SU-DHL-6 (cell line): ENCODE measurements around the gene ZSCAN29.
"Not testable (repeated sequence)": the region's sequence is repeated elsewhere in the genome, so short reads cannot be mapped to it uniquely, and the experiment has no call there.

ENCODE experiments used
- H2AFZ ChIP-seq: fragments of 200-600 bp; sonication (generic); 2 replicates; pipeline ENCODE4 v1.6.1; 2014; ENCODE audit warnings: low read depth, mild to moderate bottlenecking, moderate library complexity, mixed read lengths, antibody characterized with exemption, low read length; ENCODE audit not compliant: severe bottlenecking
- H3F3A ChIP-seq: fragments of 200-600 bp; shearing (Covaris generic); 2 replicates; pipeline ENCODE4 v1.6.0; 2016; ENCODE audit warnings: antibody characterized with exemption, mild to moderate bottlenecking; ENCODE audit not compliant: insufficient read depth
- H3K27ac ChIP-seq: fragments of 200-600 bp; sonication (generic); 2 replicates; pipeline ENCODE4 v1.5.1; 2016; ENCODE audit warnings: low read depth, mild to moderate bottlenecking, low read length, moderate library complexity, mixed read lengths
- H3K27me3 ChIP-seq: fragments of 200-600 bp; sonication (generic), shearing (Covaris generic); 2 replicates; pipeline ENCODE4 v1.6.0; 2014; ENCODE audit warnings: mild to moderate bottlenecking, low read length
- H3K36me3 ChIP-seq: fragments of 200-600 bp; sonication (generic); 2 replicates; pipeline ENCODE4 v1.6.1; 2014; ENCODE audit warnings: mild to moderate bottlenecking, low read length, mixed read lengths
- H3K4me2 ChIP-seq: fragments of 300-600, 200-600 bp; shearing (Covaris generic), sonication (generic); 2 replicates; pipeline ENCODE4 v1.6.0; 2014; ENCODE audit warnings: low read length, low read depth, mild to moderate bottlenecking; ENCODE audit not compliant: poor library complexity, severe bottlenecking
- H3K4me3 ChIP-seq: fragments of 200-600 bp; sonication (generic); 2 replicates; pipeline ENCODE4 v1.5.1; 2014; ENCODE audit warnings: antibody characterized with exemption, low read length, mild to moderate bottlenecking, mixed read lengths; ENCODE audit not compliant: insufficient read depth, poor library complexity, severe bottlenecking
- H3K79me2 ChIP-seq: fragments of 200-600 bp; sonication (generic); 2 replicates; pipeline ENCODE4 v1.6.1; 2014; ENCODE audit warnings: mild to moderate bottlenecking, low read length, moderate library complexity; ENCODE audit not compliant: insufficient read depth
- H3K9ac ChIP-seq: fragments of 200-600 bp; sonication (generic); 2 replicates; pipeline ENCODE4 v1.7.0; 2014; ENCODE audit warnings: mild to moderate bottlenecking, low read length
- H3K9me2 ChIP-seq: fragments of 200-600 bp; sonication (generic); replicated peaks from 2 replicates; pipeline ENCODE4 v1.6.1; 2014; ENCODE audit warnings: low read length; ENCODE audit not compliant: insufficient read depth
- H3K9me3 ChIP-seq: fragments of 200-600 bp; sonication (generic); 2 replicates; pipeline ENCODE4 v1.6.1; 2014; ENCODE audit warnings: low read length, mixed read lengths; ENCODE audit not compliant: insufficient read depth
- H4K20me1 ChIP-seq: fragments of 200-600 bp; sonication (generic); 2 replicates; pipeline ENCODE4 v1.6.1; 2014; ENCODE audit warnings: low read depth, mild to moderate bottlenecking, antibody characterized with exemption, low read length, moderate library complexity, mixed read lengths
- EZH2phosphoT487 ChIP-seq: fragments of 200-600 bp; sonication (generic), shearing (Covaris generic); conservative IDR thresholded peaks from 2 replicates; pipeline ENCODE4 v1.6.1; 2018; ENCODE audit warnings: mild to moderate bottlenecking, antibody characterized with exemption, low read length, moderate library complexity, mixed read lengths
- TF ChIP-seq, protein P1 (sequence below): fragments of 200-600 bp; sonication (generic); IDR thresholded peaks from one replicate; pipeline ENCODE4 v1.5.1; 2017; ENCODE audit warnings: antibody characterized with exemption, mild to moderate bottlenecking, low read length, moderate library complexity; ENCODE audit not compliant: insufficient read depth, poor library complexity, severe bottlenecking

ZSCAN29 gene

GRCh38 chr15:43403616-43404015 is 32.8 kb upstream of the ZSCAN29 start:
- H3K9ac ChIP-seq: no peak overlapping the region
- H3F3A ChIP-seq: no peaks in the 10 kb centered on the region
- no peaks in the 10 kb centered on the region for H3K9me3 ChIP-seq
- no peaks in the 10 kb centered on the region for H3K79me2 ChIP-seq
- H3K4me2 ChIP-seq: no peak overlapping the region
- peaks cover 41% of the 10 kb centered on the region for H3K36me3 ChIP-seq
- H3K4me3 ChIP-seq: no peak overlapping the region
- H2AFZ ChIP-seq: no peak overlapping the region
- TF ChIP-seq EZH2phosphoT487: no peak
- TF ChIP-seq, protein P1, sequence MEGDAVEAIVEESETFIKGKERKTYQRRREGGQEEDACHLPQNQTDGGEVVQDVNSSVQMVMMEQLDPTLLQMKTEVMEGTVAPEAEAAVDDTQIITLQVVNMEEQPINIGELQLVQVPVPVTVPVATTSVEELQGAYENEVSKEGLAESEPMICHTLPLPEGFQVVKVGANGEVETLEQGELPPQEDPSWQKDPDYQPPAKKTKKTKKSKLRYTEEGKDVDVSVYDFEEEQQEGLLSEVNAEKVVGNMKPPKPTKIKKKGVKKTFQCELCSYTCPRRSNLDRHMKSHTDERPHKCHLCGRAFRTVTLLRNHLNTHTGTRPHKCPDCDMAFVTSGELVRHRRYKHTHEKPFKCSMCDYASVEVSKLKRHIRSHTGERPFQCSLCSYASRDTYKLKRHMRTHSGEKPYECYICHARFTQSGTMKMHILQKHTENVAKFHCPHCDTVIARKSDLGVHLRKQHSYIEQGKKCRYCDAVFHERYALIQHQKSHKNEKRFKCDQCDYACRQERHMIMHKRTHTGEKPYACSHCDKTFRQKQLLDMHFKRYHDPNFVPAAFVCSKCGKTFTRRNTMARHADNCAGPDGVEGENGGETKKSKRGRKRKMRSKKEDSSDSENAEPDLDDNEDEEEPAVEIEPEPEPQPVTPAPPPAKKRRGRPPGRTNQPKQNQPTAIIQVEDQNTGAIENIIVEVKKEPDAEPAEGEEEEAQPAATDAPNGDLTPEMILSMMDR: no peak
- H4K20me1 ChIP-seq: no peaks in the 10 kb centered on the region
- no peaks in the 10 kb centered on the region for H3K9me2 ChIP-seq
- H3K27ac ChIP-seq: no peak overlapping the region
- H3K27me3 ChIP-seq: no peaks in the 10 kb centered on the region

- Histone ChIP-seq H3F3A (no peaks in the 10 kb centered on the region), H3K36me3 (peaks cover 43% of the 10 kb centered on the region), H3K4me2 (no peak overlapping the region), H4K20me1 (no peaks in the 10 kb centered on the region), H3K27me3 (no peaks in the 10 kb centered on the region), H3K9ac (no peak overlapping the region), H3K9me2 (no peaks in the 10 kb centered on the region), H3K9me3 (no peaks in the 10 kb centered on the region), H3K4me3 (no peak overlapping the region), H3K27ac (no peak overlapping the region), H3K79me2 (no peaks in the 10 kb centered on the region), H2AFZ (no peak overlapping the region)
- no peak for TF ChIP-seq EZH2phosphoT487
- TF ChIP-seq, protein P1: no peak
Measured at GRCh38 chr15:43402255-43402654, 31.4 kb upstream of the ZSCAN29 start.

GRCh38 chr15:43393592-43393991 is 22.7 kb upstream of the ZSCAN29 start:
- not testable (repeated sequence) for H3K27me3 ChIP-seq, H3K9me2 ChIP-seq, H3K4me3 ChIP-seq, H4K20me1 ChIP-seq, H3K79me2 ChIP-seq, H3K9me3 ChIP-seq, H3K9ac ChIP-seq, H3F3A ChIP-seq, H2AFZ ChIP-seq, H3K4me2 ChIP-seq, H3K27ac ChIP-seq
- peaks cover 30% of the 10 kb centered on the region; the same call in 1 of the 2 replicates for H3K36me3 ChIP-seq

GRCh38 chr15:43390723-43391122 is 19.9 kb upstream of the ZSCAN29 start:
- Histone ChIP-seq H3K79me2 (no peaks in the 10 kb centered on the region), H4K20me1 (no peaks in the 10 kb centered on the region), H3K27ac (no peak overlapping the region), H3F3A (peaks cover 10% of the 10 kb centered on the region; the same call in 1 of the 2 replicates), H3K4me2 (no peak overlapping the region), H2AFZ (no peak overlapping the region), H3K4me3 (no peak overlapping the region), H3K36me3 (peaks cover 36% of the 10 kb centered on the region), H3K9me2 (no peaks in the 10 kb centered on the region), H3K9me3 (no peaks in the 10 kb centered on the region), H3K9ac (no peak overlapping the region), H3K27me3 (no peaks in the 10 kb centered on the region)
- no peak for TF ChIP-seq EZH2phosphoT487
- TF ChIP-seq, protein P1: no peak
